ENCODE measurements around the gene SCT.

GRCh38 chr11:650482-650881 is 23.5 kb upstream of the SCT start:
- no peak for TF ChIP-seq CTCF (IDR thresholded peaks at IDR 0.05 in 8 of 11, conservative IDR thresholded peaks at IDR 0.05 in 3 of 11)
- no peak for TF ChIP-seq POLR2A (IDR thresholded peaks at IDR 0.05)
- TF ChIP-seq POLR2AphosphoS5 (IDR thresholded peaks at IDR 0.05), result no peak
